NCI-H345 treated with DMSO at 0.1 percent for 48 hours (cell line): Measurements from ENCODE around the gene SYT3.

ENCODE experiments used
- DNase-seq: peaks from one replicate; lab custom pipeline; 2025; ENCODE audit not compliant: unreplicated experiment; lab: John Stamatoyannopoulos, UW

The SYT3 gene

DNA sequence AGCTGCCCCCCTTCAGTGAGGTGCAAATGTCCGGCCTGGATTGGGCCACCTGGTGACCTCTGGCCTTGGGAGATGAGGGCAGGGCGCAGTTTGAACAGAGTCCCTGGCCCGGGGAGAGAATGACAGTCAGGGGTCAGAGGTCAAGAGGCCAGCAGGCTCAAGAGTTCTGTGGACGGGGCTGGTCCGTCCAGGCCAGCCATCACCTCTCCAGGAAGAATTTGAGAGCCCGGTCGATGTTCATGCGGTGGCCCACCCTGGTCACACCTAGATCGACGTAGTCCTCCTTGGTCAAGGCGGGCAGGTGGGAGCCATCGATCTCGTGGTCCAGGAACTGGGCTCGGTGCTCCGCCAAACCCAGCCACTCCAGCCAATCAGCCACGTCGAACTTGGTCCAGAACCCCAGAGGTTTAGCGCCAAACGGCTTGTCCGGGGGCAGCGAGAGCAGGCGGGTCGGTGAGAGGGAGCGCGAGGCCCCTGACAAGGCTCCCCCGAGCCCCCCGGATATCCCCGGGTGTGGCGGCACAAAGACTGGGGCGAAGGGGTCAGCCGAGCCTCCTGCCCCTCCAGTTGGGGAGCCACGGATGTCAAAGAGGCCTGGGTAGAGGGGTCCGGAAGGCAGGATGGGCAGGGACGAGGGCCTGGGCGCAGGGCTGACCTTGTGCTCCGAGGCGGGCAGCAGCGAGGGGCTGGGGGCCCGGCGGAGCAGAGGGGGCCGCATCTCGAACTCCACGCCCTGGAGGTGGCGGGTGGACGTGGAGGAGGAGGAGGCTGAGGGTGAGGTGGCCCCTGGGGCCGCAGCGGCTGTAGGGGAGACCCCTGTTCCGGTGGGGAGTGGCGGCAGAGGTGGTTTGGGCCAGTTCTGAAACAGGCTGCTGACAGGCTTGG, 22.3 kb upstream of the SYT3 start:
- no peak for DNase-seq

DNA sequence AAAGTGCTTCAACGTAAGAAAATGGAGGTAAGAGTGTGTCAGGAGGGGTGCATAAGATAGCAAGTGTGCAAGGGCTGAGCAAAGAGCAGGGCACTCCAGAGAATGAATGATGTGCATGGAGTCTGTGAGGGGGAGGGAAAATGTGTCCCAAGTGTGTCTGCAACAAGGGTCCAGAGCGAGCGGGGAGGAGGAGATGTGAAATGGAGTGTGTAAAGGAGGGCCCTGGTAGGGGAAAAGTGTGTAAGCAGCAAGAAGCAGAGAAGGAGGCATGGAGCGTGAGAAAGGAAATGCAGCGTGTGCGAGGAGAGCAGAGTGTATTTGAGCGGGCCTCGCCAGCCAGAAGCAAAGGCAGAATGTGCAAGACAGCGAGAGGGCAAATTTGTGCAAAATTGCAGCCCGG, 21.3 kb upstream of the SYT3 start:
- DNase-seq: no peak

DNA sequence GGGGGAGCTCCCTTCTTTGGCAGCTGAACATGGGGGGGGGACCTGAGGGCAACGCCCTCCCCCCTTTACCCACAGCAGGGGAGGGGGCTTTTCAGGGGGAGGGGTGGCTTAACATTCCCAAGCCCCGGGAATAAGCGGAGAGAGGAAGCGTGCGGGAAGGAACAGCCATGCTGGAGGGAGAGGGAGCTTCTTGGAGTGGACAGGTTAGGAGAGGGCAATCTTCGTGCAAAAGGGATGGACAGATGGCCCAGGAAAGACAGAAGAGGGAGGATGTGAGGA, 20.3 kb upstream of the SYT3 start:
- DNase-seq: no peak

DNA sequence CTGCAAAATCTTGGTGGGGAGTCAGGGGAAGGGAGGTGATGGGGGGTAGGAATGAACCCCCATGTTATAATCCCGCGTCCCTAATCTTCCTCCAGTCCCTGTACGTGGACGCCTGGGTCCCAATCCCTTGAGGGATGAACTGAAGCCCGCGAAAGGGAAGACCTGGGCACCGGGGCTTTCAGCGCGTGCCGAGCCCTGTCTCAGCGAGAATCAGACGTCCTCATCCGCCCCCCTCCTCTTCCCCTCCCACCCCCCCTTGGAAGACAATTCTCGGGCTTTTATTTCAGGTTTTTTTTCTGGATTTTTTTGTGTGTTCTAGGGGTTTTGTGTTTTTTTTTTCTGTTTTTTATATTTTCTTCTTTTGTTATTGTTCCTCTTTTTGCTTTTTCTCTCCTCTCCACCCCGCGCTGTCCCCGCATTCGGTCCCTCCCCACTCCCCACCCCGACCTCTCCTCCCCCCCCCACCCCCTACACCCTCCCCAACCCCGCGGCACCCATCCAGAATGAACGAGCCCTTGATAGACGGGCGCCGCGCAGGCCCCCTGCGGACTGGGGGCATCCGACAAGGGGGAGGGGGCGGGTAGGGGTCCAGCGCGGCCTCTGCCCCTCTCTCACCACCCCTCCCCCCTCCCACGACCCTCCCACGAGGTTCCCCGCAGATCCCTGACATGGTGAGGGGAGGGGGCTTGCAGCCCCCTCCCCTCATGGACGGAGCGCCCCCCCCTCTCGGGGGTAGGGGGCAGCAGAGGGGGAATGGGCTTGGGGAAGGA, 19.8 kb upstream of the SYT3 start:
- DNase-seq: no peak

DNA sequence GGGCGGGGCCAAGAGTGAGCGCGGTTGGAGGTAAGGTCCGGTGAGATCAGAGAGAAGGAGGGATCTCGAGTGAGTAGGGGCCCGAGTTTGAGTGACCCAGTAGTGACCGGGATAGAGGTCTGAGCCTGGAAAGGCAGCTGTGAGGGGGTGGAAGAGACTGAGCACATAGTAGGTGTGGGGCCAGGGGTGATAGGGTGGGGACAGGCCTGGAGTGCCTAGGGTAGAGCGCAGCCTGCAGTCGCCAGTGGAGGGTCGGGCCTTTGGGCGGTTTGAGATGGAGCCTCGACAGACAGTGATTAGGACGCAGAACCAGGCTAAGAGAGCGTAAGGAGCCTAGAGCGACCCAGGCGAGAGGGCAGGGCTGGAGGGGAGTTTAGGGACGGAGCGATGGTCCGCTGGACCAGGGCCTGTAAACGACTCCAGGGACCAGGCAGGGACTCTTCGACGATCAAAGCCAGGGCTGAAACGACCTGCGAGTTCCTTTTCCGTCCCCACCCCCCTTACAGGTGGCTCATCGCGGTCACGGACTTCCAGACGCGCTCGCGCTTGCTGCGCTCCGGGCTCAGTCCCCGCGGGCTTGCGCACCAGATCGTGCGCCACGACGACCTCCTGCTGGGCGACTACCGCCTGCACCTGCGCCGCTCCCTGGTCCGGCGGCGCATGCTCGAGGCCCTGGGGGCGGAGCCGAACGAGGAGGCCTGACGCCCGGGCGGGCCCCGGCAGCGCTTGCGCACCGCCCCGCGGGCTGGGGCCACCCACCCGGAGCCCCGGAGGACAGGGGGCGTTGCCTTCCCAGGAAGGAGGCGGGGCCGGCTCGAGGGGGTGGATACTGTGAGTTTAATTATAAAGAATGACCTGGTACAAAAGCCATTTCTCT, 19.0 kb upstream of the SYT3 start:
- no peak for DNase-seq

DNA sequence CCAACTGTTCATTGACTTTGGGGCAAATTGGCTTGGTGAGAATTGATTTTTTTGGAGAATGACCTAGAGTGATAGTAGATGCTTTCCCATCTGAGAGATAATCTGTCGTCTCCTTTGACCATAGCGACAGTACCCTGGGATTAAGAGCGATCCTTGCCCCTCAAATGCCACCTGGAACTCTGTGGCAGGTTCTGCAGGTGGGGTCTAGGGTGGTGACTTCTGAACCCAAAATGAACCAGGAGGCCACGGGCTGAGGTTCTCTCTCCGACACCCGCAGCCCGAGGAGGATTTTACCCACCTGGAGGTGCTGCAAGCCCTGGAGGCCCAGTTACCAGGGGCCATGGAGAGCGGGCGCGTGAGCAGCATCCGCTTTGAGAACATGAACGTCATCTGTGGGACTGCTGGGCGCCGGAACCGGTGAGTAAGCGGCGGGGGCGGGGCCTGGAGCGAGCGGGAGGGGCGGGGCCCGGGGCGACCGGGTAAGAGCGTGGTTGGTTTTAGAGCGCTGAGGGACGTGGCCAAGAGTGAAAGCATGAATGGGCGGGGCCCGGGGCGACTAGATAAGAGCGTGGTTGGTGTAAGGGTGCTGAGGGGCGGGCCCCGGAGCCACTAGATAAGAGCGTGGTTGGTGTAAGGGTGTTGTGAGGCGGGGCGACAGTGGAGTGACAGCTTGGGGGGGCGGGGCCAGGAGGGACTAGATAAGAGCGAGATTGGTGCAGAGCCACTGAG, 18.2 kb upstream of the SYT3 start:
- DNase-seq: no peak

DNA sequence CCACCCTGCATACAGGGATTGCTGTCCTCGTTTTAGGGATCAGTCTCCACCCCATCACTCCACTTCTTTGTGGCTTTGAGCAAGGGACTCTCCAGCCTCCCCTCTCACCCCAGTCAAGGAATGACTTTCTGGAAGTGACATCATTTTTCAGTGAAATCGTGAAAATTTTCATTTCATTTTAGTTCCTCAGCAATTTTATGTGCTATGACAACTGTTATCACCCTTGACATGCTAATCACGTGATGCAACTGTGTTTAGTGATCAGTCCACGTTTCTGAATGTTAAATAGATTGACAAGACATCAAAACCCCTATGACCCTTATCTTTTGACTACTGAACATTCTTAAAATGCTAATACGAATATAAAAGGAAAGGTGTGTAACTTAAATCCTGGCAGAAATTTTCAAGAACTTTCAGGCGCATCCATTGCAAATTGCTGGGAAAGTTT, 17.6 kb upstream of the SYT3 start:
- no peak for DNase-seq

DNA sequence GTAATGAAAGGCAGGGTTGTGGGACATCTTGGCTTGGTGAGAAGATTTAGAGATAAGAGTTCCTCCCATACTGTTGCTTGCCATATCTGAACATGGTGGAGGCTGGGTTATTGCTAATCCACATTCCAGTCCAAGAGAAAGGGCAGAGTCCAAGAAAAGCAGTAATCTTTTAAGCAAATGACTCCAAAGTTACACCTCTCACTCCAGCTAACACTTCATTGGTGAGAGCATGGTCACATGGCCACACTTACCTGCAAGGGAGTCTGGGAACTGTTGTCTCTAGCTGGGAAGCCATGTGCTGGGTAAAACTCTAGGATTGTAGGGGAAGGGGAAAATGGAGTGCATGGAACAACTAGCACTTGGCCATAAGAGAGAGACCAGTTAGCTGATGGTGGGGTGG, 15.2 kb upstream of the SYT3 start:
- no peak for DNase-seq

DNA sequence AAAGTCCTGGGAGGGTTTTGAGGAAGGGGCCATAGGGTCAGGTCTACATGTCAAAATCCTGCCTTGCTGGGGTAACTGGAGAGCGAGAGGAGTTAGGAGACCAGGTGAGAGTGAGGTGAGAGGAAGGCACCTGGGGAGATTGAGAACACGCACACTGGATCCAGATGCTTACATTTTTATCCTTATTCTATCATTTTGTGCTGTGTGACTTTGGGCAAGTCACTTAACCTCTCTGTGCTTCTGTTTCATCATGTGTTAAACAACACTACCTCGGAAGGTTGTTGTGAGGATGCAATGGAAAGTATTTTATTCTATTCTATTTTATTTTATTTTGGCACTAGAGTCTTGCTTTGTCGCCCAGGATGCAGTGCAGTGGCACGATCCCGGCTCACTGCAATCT, 13.0 kb upstream of the SYT3 start:
- no peak for DNase-seq

DNA sequence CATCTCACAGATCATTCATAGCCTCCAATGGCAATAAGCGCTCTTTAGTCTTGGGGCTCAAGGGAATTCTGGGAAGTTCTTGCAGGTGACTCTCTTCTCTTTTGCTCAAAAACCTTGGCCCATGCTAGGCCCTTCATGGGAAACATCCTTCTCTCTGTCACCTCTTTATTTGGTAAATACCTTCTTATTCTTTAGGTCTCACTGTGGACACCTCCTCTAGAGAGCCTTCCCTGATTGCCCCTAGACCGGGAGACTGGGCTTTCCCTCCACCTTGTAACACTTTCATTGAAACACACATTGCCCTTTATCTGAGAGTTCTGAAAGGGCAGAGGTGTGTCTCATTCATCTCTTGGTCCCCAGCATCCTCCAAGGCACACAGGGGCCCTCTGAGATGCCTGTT, 11.5 kb upstream of the SYT3 start:
- no peak for DNase-seq

DNA sequence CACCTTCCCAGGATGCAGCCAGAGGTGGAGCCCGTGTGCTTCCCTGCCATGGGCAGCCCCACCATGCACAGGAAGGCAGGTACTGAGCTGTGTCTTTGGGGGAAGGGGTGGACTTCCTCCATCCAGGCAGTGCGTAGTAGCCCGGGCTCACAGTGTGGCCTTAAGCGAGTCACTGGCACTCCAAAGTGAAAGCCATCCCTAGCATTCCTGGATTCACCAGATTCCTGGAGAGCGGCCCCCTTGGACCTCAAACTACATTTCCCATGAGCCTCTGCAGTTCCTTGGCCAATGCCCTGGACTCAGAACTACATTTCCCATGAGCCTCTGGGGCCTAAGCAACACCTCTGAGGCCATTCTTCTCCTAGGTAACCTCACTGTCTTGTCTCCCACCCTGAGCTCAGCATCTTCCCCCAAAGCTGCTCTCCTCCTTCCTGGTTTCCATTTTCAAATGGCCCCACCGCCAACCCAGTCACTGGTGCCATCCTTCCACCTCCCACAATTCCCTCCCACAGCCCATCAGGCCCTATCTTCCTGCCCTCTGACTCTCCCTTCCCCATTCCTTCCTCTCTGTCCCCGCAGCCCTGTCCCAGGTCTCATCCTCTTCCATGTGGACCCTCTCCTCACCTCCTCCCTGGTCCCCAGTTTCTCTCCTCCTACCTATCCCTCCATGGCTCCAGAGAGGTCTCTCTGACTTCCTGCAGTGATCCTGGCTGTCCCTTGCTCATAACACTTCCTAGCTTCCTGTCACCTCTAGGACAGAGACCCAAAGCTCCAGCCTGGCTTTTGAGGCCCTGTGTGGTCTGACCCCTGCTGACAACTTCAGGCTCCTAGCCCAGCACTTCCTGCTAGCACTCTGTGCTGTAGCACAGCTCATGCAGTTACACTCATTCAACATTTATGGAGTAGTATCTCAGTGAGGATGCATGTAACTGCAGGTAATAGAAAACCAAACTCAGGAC, 10.0 kb upstream of the SYT3 start, which contains the start of gene C19orf81:
TSS of gene C19orf81 (plus strand) at position 13 of the 959 bp plus-strand sequence. CDS start at position 13, 0 bp downstream.
- DNase-seq: no peak

DNA sequence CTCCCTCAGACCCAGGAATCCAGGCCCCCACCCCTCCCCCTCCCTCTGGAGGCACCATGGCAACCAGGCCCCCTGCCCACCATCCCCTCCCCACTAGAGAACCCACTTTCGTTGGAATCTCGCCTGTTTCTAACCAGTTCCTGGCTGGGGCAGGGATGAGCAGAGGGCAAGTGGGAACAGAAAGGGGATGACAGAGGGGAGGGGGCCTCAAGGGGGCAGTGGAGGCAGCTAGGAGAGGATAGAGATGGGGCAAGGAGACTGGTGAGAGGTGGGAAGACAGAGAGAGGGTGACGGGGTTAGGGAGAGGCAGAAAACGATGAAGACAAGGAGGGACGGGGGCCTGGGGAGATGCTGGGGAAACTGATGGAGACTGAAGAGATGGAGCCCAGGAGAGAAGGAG, 9.0 kb upstream of the SYT3 start:
- no peak for DNase-seq

DNA sequence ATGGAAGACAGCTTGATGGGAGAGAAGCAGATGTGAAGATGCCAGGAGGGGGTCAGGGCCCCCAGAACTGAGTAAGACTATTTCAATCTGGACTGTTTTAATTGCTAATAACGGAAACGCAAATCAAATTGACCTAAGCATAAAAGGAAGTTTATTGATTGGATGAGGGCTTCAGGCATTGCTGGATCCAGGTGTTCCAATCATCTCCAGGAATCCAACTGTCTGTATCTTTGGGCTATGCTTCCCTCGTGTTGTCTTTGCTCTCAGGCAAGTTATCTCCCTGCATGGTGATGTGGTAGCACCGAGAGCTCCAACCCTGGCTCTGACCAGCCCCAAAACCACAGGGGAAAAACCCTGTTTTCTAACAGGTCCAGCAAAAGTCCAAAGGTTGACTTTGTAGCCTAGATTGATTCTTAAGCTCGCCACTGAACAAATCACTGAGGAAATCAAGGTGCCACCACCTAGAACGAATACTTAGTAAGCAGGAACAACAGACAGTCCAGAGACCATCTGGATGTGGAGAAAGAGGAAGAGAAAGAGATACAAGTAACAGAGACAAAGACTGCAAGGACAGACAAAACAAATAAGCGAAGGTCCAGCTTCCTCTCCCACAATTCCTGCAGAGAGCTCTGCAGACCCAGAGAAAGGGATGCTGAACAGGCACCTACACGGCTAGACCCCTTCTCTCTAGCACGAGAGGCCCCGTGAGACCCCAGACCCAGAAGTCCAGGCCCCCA, 8.4 kb upstream of the SYT3 start:
- no peak for DNase-seq

DNA sequence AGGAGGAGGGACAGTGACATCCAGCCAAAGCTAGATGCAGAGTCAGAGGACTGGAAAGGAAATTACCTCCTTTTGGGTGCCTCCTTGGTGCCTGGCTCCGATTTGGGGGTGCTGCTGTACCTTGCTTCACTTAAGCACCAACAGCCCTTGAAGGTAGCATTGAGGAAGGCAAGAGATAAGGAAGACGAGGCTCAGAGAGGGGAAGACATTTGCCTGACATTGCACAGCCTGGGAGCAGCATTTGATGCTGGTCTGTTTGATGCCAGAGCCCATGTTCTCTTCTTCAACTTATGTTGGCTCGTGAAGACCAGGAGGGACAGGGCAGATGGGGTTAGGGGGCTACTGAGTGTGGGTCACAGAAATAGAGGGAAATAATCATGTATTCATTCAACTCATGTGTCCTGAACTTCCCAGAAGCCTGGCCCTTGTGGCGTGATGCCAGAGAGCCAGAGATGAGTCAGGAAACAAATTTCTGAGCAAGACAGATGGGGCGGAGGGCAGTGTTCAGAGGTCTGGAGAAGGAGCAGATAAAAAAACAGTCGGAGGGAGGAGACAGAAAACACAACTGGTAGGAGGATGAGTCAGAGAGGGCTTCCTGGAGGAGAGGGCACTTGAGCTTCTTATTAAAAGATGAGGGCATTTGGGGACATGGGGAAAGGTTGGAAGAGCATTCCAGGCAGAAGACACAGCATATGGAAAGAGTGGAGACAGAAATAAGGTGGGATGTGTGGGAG, 6.6 kb upstream of the SYT3 start:
- no peak for DNase-seq

DNA sequence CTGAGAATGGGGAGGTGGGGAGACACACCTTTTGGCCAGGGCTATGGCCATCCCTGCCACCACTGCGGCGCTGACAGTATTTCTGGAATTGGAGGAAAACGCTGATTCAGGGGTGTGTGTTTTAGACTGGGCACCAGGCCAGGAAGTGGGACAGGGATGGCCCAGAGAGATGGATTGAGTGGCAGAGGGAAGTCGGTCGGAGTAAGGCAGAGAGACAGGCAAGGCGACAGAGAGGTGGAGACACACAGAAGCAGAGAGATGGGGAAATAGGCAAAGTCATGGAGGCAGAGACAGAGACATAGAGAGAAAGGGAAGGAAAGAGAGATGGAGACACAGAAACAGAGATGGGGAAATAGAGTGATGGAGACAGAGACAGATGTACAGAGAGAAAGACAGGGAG, 5.4 kb upstream of the SYT3 start:
- DNase-seq: no peak

DNA sequence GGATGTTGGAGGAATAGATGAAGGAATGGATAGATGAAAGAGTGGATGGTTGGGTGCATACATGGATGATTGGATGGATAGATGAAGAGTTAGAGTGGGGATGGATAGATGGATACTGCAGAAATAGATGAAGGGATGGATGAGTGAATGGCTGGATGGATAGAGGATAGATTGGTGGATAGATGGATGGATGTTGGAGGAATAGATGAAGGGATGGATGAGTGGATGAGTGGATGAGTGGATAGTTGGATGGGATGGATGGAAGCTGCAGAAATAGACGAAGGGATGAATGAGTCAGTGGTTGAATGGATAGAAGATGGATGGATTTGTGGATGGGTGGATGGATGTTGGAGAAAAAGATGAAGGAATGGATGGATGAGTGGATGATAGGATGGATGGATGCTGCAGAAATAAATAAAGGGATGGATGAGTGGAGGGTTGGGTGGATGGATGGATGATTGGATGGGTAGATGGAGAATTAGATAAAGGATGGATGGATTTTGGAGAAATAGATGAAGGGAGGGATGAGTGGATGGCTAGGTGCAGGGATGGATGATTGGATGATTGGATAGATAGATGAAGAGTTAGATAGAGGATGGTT, 4.7 kb upstream of the SYT3 start:
- DNase-seq: no peak

DNA sequence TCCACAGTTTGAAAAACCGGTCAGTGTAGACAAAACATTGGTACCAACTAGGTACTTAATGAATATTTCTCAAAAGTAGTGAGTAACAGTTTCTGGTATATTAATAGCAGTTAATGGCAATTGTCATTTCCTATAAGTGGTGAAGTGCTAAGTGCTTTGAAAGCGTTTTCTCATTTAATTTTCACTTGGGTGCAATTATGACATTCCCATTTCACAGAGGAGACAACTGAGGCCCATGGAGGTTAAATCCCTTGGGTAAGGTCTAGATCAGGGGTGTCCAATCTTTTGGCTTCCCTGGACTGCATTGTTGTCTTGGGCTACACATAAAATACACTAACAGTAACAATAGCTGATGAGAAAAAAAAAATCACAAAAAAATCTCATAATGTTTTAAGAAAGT, 687 bp upstream of the SYT3 start:
- DNase-seq: no peak

DNA sequence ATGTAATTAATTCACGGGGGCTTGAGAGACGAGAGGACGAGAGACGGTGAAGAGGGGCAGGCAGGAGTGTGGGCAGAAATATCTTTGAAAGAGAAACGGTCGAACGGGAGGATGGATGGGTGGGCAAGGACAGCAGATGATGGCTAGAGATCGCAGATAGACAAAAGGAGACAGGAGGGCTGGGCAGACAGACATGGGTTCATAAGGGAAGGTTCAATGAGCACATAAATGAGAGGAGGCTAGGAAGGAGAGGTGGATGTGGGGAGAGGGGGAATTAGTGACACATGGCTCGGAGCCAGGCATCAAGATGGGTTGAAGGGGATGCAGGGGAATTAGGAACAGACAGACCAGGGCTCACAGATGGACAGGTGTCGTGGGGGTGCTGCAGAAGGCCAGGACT, 1.1 kb downstream of the SYT3 start:
- DNase-seq: no peak
